GM23248 (cell line): ENCODE results near the gene ERLEC1. TPM values are rescaled to one million over a fixed set of nuclear protein-coding genes. Genes with fewer than 3 reads are reported as not detected.
A peak's percentile ranks its signal among the peaks of the same experiment; 100 is the strongest.

Source experiments
- DNase-seq: peaks from one replicate; pipeline ENCODE4 v3.0.0-alpha.2; 2015
- H2AFZ ChIP-seq: fragments of 200-600 bp; sonication (generic); 2 replicates; pipeline ENCODE4 v1.6.1; 2016; ENCODE audit warnings: antibody characterized with exemption
- H3F3A ChIP-seq: fragments of 200-600 bp; sonication (generic); 2 replicates; pipeline ENCODE4 v1.6.1; 2016; ENCODE audit warnings: mild to moderate bottlenecking, antibody characterized with exemption, mixed run types; ENCODE audit not compliant: insufficient read depth
- H3K27ac ChIP-seq: fragments of 200-600 bp; sonication (generic); 2 replicates; pipeline ENCODE4 v1.5.1; 2016; ENCODE audit warnings: mild to moderate bottlenecking
- H3K27me3 ChIP-seq: fragments of 200-600 bp; sonication (generic); replicated peaks from 2 replicates; pipeline ENCODE4 v1.6.1; 2016; ENCODE audit warnings: mild to moderate bottlenecking; ENCODE audit not compliant: insufficient read depth
- H3K36me3 ChIP-seq: fragments of 200-600 bp; sonication (generic); 2 replicates; pipeline ENCODE4 v1.6.1; 2016; ENCODE audit warnings: low read depth, mild to moderate bottlenecking
- H3K4me1 ChIP-seq: fragments of 200-600 bp; sonication (generic); 2 replicates; pipeline ENCODE4 v1.6.1; 2016; ENCODE audit warnings: mild to moderate bottlenecking; ENCODE audit not compliant: insufficient read depth
- H3K4me2 ChIP-seq: fragments of 200-600 bp; sonication (generic); one replicate; pipeline ENCODE4 v1.6.1; 2016; ENCODE audit warnings: mild to moderate bottlenecking; ENCODE audit not compliant: unreplicated experiment
- H3K4me3 ChIP-seq: fragments of 200-600 bp; sonication (generic); 2 replicates; pipeline ENCODE4 v1.5.1; 2016; ENCODE audit warnings: mild to moderate bottlenecking
- H3K79me2 ChIP-seq: fragments of 200-600 bp; sonication (generic); 2 replicates; pipeline ENCODE4 v1.6.1; 2016; ENCODE audit warnings: mild to moderate bottlenecking; ENCODE audit not compliant: insufficient read depth
- H3K9ac ChIP-seq: fragments of 200-600 bp; sonication (generic); 2 replicates; pipeline ENCODE4 v1.6.1; 2016; ENCODE audit warnings: mild to moderate bottlenecking
- H3K9me2 ChIP-seq: fragments of 200-600 bp; sonication (generic); 2 replicates; pipeline ENCODE4 v1.6.1; 2016; ENCODE audit warnings: mixed run types, mild to moderate bottlenecking, moderate library complexity; ENCODE audit not compliant: insufficient read depth
- H3K9me3 ChIP-seq: fragments of 200-600 bp; sonication (generic); one replicate; pipeline ENCODE4 v1.6.1; 2017; ENCODE audit warnings: low read depth
- H4K20me1 ChIP-seq: fragments of 200-600 bp; sonication (generic); 2 replicates; pipeline ENCODE4 v1.6.0; 2016; ENCODE audit not compliant: insufficient read depth
- EZH2 ChIP-seq: fragments of 200-600 bp; sonication (generic); IDR thresholded peaks from 2 replicates; pipeline ENCODE4 v1.6.1; 2018; ENCODE audit warnings: antibody characterized with exemption, mild to moderate bottlenecking; ENCODE audit not compliant: insufficient read depth, poor library complexity, severe bottlenecking
- EZH2phosphoT487 ChIP-seq: fragments of 200-600 bp; sonication (generic); IDR thresholded peaks from 2 replicates; pipeline ENCODE4 v1.6.1; 2018; ENCODE audit warnings: antibody characterized with exemption, moderate library complexity, mild to moderate bottlenecking, low read depth; ENCODE audit not compliant: insufficient read depth
- WGBS, 2 experiments: methylation state at CpG; one replicate each; pipeline ENCODE4 v1.1.6; 2015 to 2017; ENCODE audit warnings: low lambda C conversion rate in 2 of 2, low coverage in 1 of 2; ENCODE audit errors: missing lambda C conversion rate in 2 of 2; 5-methylcytosine and 5-hydroxymethylcytosine counted together
- in situ Hi-C: fragments of 300-500 bp; cut with MboI; formaldehyde crosslinking; loops from 2 replicates; pipeline ENCODE4 v1.15.0; 2020
- polyA plus RNA-seq: library from polyadenylated mRNA; unstranded; fragments of >200 nt; fragmentation: Nextera tagmentation; extraction: Ambion mirVana; gene quantifications from 2 replicates; pipeline ENCODE4 v1.2.1, GENCODE V29; 2016
- total RNA-seq: library from RNA; depleted of rRNA; stranded (reverse); fragments of >200 nt; shearing (Covaris generic); gene quantifications from 2 replicates; pipeline ENCODE4 v1.2.3, GENCODE V29; 2014

Gene ERLEC1
- total and polyA plus RNA-seq, 2 experiments from 2014 or later: 107 to 110 TPM

DNA sequence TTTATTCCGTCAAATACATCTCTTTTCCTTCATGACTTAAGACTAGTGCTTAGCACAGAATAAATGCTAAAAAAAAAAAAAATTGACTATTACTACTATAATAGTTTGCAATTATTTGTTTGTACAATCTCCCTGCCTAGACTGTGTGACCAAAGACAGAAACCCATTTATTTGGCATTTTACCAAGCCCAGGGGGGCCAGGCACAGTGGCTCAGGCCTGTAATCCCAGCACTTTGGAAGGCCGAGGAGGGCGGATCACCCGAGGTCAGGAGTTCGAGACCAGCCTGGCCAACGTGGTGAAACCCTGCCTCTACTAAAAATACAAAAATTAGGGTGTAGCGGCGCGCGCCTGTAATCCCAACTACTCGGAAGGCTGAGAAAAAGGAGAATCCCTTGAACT lies 1.5 kb upstream of the ERLEC1 start:
- WGBS, 2 experiments: 8% methylated on average over 11 of the region's 11 CpGs
- Histone ChIP-seq H3K9ac (peak overlapping the region; percentile 90), H3K4me2 (peak overlapping the region; percentile 86), H3K79me2 (peaks cover 99% of the 10 kb centered on the region), H2AFZ (peak overlapping the region; percentile 93), H3F3A (peaks cover 26% of the 10 kb centered on the region), H4K20me1 (no peaks in the 10 kb centered on the region), H3K27ac (peak overlapping the region; percentile 81), H3K27me3 (no peaks in the 10 kb centered on the region), H3K4me1 (peaks cover 32% of the 10 kb centered on the region), H3K4me3 (peak overlapping the region; percentile 95), H3K9me3 (no peaks in the 10 kb centered on the region), H3K36me3 (no peaks in the 10 kb centered on the region), H3K9me2 (no peaks in the 10 kb centered on the region)
- DNase-seq: peak; percentile 21
- TF ChIP-seq EZH2 (no peak), EZH2phosphoT487 (no peak)
- in situ Hi-C loops: no loop called here

DNA sequence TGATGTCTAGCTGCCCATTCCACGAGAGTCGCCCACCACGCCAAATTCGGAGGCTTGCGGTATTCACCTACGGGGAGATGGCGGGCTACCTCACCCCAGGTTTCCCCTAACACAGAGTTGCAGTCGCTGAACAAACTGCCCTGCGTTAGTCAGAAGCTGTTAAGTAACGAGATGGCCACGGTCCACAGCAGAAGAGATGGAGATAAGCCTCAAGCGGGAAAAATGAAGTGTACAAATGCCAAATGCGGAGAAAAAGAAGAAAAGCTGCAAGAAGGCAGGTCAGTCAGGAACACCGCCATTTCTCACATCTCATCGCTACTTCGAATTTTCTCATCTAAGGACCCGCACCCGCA lies 516 bp upstream of the ERLEC1 start:
- Histone ChIP-seq H3K9me2 (no peaks in the 10 kb centered on the region), H3K27ac (peak overlapping the region; percentile 81), H3K36me3 (no peaks in the 10 kb centered on the region), H3F3A (peaks cover 26% of the 10 kb centered on the region), H3K79me2 (peaks cover 99% of the 10 kb centered on the region), H4K20me1 (no peaks in the 10 kb centered on the region), H3K9me3 (no peaks in the 10 kb centered on the region), H3K4me1 (peaks cover 32% of the 10 kb centered on the region), H2AFZ (peak overlapping the region; percentile 93), H3K9ac (peak overlapping the region; percentile 90), H3K4me3 (peak overlapping the region; percentile 95), H3K27me3 (no peaks in the 10 kb centered on the region), H3K4me2 (peak overlapping the region; percentile 86)
- 1% methylated on average over 18 of the region's 18 CpGs for WGBS, 2 experiments
- TF ChIP-seq EZH2phosphoT487 (no peak), EZH2 (no peak)
- DNase-seq: peak; percentile 81
- in situ Hi-C loops: no loop called here

DNA sequence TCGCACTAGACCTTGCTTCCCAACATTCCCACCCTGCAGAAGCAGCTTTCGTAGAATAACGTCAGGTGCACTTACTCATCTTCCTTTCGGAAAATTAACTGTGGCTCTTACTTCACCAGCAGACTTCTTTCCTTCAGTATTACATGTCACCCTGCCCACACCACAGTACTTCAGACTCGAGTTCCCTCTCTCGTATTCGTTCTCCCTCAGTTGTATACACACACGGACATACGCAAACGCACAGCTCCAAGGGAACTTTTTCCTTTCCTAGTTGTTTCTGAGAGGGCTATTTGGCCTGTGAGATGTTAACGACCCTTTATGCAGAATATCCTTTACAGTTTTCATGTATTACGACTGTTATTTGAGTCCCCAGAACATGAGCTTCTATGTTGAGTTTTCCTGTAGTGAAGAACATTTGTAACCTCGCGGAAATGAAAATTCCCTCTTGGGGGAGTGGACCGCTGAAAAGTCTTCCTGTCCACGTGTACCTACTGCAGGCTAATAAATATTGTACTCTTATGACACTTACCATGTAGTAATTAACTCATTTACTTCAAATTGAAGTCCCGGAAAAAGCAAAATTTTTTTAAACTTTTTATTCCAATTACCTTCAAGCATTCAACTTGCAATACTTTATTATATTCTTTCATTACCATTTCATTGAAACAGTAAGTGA lies 908 bp downstream of the ERLEC1 start:
- H3K79me2 ChIP-seq: peaks cover 99% of the 10 kb centered on the region
- no peaks in the 10 kb centered on the region for H3K9me3 ChIP-seq
- in situ Hi-C loops: no loop called here
- DNase-seq: peak; percentile 72
- peak overlapping the region; percentile 90 for H3K9ac ChIP-seq
- H2AFZ ChIP-seq: peak overlapping the region; percentile 93
- peaks cover 32% of the 10 kb centered on the region for H3K4me1 ChIP-seq
- H3K4me3 ChIP-seq: peak overlapping the region; percentile 95
- no peaks in the 10 kb centered on the region for H3K27me3 ChIP-seq
- peak overlapping the region; percentile 94 for H3K4me2 ChIP-seq
- peaks cover 26% of the 10 kb centered on the region for H3F3A ChIP-seq
- no peaks in the 10 kb centered on the region for H3K36me3 ChIP-seq
- WGBS, 2 experiments: 1 to 3% methylated on average over 17 of the region's 17 CpGs
- peak overlapping the region; percentile 81 for H3K27ac ChIP-seq
- no peaks in the 10 kb centered on the region for H3K9me2 ChIP-seq
- no peak for TF ChIP-seq EZH2
- no peak for TF ChIP-seq EZH2phosphoT487
- no peaks in the 10 kb centered on the region for H4K20me1 ChIP-seq

DNA sequence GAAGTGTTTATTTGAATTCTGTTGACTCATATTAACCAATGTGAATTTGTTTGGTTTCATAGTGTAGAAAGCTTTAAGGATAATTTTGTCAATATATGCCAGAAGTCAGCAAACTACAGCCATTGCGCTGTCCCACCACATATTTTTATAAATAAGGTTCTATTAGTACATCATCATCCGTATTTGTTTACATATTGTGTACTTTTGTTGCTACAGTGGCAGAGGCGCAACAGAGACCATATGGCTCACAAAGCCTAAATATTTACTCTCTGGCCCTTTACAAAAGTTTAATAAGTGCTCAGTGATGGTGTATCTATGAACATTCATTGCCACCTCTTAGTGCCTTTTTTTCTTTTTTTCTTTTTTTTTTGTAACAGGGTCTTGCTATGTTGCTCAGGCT lies 6.4 kb downstream of the ERLEC1 start:
- H3K27me3 ChIP-seq: no peaks in the 10 kb centered on the region
- no peaks in the 10 kb centered on the region for H3K9me2 ChIP-seq
- in situ Hi-C loops: no loop called here
- DNase-seq: no peak
- peaks cover 73% of the 10 kb centered on the region for H3K79me2 ChIP-seq
- no peaks in the 10 kb centered on the region for H3K9me3 ChIP-seq
- WGBS, 2 experiments: 95% methylated on average over 3 of the region's 3 CpGs
- no peak overlapping the region for H3K4me3 ChIP-seq
- no peak overlapping the region for H3K4me2 ChIP-seq
- H3K27ac ChIP-seq: no peak overlapping the region
- H3K4me1 ChIP-seq: peaks cover 7% of the 10 kb centered on the region; the same call in 1 of the 2 replicates
- H4K20me1 ChIP-seq: no peaks in the 10 kb centered on the region
- TF ChIP-seq EZH2phosphoT487 (no peak), EZH2 (no peak)
- no peak overlapping the region for H3K9ac ChIP-seq
- no peaks in the 10 kb centered on the region for H3F3A ChIP-seq
- H2AFZ ChIP-seq: no peak overlapping the region
- H3K36me3 ChIP-seq: peaks cover 31% of the 10 kb centered on the region

DNA sequence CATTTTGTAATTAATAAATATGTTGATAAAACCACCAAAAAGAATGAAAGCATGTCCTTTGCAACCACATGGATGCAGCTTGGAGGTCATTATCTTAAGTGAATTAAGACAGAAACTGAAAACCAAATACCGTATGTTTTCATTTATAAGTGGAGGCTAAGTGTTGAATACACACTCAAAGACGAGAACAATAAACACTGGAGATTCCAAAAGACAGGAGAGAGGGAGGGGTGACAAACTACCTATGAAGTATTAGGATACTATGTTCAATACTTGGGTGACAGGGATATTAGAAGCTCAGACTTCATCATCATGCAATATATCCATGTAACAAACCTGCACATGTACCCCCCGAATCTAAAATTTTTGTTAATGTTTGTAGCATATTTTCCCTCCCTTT lies 7.0 kb downstream of the ERLEC1 start:
- TF ChIP-seq EZH2phosphoT487 (no peak), EZH2 (no peak)
- H2AFZ ChIP-seq: no peak overlapping the region
- 78 to 87% methylated on average over 3 of the region's 3 CpGs for WGBS, 2 experiments
- H3K9ac ChIP-seq: no peak overlapping the region
- no peaks in the 10 kb centered on the region for H3F3A ChIP-seq
- no peaks in the 10 kb centered on the region for H3K9me3 ChIP-seq
- H3K36me3 ChIP-seq: peaks cover 35% of the 10 kb centered on the region
- H3K9me2 ChIP-seq: no peaks in the 10 kb centered on the region
- DNase-seq: no peak
- H3K27ac ChIP-seq: no peak overlapping the region
- peaks cover 68% of the 10 kb centered on the region for H3K79me2 ChIP-seq
- 0 out of 2 replicates have a peak, but pooled peaks cover 1% of the 10 kb centered on the region for H3K4me1 ChIP-seq
- H3K27me3 ChIP-seq: no peaks in the 10 kb centered on the region
- no peaks in the 10 kb centered on the region for H4K20me1 ChIP-seq
- H3K4me2 ChIP-seq: no peak overlapping the region
- H3K4me3 ChIP-seq: no peak overlapping the region
- in situ Hi-C loops: no loop called here
